BE2C (cell line): ENCODE measurements around the gene ZNF662.
A peak's percentile ranks its signal among the peaks of the same experiment; 100 is the strongest.

Experiments used
- DNase-seq: peaks from one replicate; pipeline ENCODE4 v3.0.0-alpha.2; 2020
- H3K27me3 ChIP-seq: fragments of 250-450 bp; sonication (Bioruptor Pico); 2 replicates; pipeline ENCODE4 v1.5.1; 2020; ENCODE audit warnings: mild to moderate bottlenecking
- H3K36me3 ChIP-seq: fragments of 250-450 bp; sonication (Bioruptor Pico); 2 replicates; pipeline ENCODE4 v1.5.1; 2020; ENCODE audit warnings: mild to moderate bottlenecking
- H3K4me1 ChIP-seq: fragments of 250-450 bp; sonication (Bioruptor Pico); 2 replicates; pipeline ENCODE4 v1.5.1; 2020
- H3K4me3 ChIP-seq: 2 replicates; pipeline ENCODE4 v1.5.1; 2011; ENCODE audit warnings: low read depth, low read length
- H3K9me3 ChIP-seq: fragments of 250-450 bp; sonication (Bioruptor Pico); 2 replicates; pipeline ENCODE4 v1.5.1; 2020
- TF ChIP-seq, protein P1 (sequence below): IDR thresholded peaks from 2 replicates; pipeline ENCODE4 v1.5.1; 2012; ENCODE audit warnings: mild to moderate bottlenecking, low read depth, low read length

The ZNF662 gene

GRCh38 chr3:42960786-42961185, 54.8 kb downstream of the ZNF662 start:
- H3K36me3 ChIP-seq, result no peaks in the 10 kb centered on the region
- DNase-seq, result no peak
- TF ChIP-seq, protein P1, sequence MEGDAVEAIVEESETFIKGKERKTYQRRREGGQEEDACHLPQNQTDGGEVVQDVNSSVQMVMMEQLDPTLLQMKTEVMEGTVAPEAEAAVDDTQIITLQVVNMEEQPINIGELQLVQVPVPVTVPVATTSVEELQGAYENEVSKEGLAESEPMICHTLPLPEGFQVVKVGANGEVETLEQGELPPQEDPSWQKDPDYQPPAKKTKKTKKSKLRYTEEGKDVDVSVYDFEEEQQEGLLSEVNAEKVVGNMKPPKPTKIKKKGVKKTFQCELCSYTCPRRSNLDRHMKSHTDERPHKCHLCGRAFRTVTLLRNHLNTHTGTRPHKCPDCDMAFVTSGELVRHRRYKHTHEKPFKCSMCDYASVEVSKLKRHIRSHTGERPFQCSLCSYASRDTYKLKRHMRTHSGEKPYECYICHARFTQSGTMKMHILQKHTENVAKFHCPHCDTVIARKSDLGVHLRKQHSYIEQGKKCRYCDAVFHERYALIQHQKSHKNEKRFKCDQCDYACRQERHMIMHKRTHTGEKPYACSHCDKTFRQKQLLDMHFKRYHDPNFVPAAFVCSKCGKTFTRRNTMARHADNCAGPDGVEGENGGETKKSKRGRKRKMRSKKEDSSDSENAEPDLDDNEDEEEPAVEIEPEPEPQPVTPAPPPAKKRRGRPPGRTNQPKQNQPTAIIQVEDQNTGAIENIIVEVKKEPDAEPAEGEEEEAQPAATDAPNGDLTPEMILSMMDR, result no peak
- no peaks in the 10 kb centered on the region for H3K9me3 ChIP-seq
- H3K27me3 ChIP-seq, result no peaks in the 10 kb centered on the region
- H3K4me1 ChIP-seq, result no peaks in the 10 kb centered on the region
- no peak overlapping the region for H3K4me3 ChIP-seq

DNA sequence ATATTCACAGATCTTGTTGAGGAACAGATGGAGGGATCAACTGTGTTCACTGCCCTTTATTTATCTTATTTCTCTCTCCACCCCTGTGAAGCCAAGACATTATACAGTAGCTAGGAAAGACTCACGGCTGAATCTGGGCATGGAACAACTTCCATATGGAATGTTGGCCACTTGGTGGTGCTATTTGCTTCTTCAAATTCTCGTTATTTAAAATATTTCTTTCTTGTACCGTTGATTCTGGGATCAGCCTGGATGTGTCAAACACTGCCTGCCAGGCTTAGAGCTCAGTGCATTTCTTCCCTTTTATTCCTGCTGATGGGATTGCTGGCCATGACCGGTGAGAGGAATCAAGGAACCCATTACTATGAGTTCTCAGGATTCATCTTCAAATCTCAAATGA, 55.7 kb downstream of the ZNF662 start:
- Histone ChIP-seq H3K4me3 (no peak overlapping the region), H3K4me1 (no peaks in the 10 kb centered on the region), H3K36me3 (no peaks in the 10 kb centered on the region), H3K27me3 (no peaks in the 10 kb centered on the region), H3K9me3 (no peaks in the 10 kb centered on the region)
- TF ChIP-seq, protein P1, result peak; percentile 55
- peak; percentile 27 for DNase-seq

DNA sequence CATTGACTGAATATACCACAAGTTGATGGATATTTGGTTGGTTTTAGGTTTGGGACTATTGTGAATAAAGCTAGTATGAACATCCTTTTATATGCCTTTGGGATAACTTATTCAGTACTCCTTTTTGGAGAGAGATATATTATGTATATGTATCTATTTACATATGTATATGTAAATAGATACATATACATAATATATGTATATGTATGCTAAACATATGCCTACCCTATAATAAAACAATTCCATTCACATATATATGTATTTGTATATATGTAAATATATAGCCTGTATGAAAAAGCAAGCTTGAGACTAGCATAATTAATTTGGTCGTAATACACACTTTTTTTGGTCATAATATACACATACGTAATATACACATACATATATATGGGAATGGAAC, 57.3 kb downstream of the ZNF662 start:
- Histone ChIP-seq H3K4me3 (no peak overlapping the region), H3K4me1 (no peaks in the 10 kb centered on the region), H3K36me3 (no peaks in the 10 kb centered on the region), H3K9me3 (no peaks in the 10 kb centered on the region), H3K27me3 (no peaks in the 10 kb centered on the region)
- TF ChIP-seq, protein P1, result no peak
- DNase-seq, result no peak

DNA sequence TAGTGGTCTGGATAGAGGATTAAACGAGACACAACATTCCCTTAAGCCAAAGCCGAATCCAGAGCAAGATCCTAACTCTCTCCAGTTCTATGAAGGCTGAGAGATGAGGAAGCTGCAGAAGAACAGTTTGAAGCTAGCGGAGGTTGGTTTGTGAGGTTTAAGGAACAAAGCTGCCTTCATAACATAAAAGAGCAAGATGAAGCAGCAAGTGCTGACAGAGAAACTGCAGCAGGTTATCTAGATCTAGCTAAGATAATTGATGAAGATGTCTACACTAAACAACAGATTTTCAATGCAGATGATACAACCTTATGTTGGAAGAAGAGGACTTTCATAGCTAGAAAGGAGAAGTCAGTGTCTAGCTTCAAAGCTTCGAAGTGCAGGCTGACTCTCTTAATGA, 58.3 kb downstream of the ZNF662 start:
- DNase-seq, result no peak
- Histone ChIP-seq H3K4me1 (no peaks in the 10 kb centered on the region), H3K9me3 (no peaks in the 10 kb centered on the region), H3K36me3 (no peaks in the 10 kb centered on the region), H3K27me3 (no peaks in the 10 kb centered on the region), H3K4me3 (no peak overlapping the region)
- TF ChIP-seq, protein P1, result no peak
